Activated CD8-positive, alpha-beta T cell treated with anti-CD3 and anti-CD28 coated beads for 36 hours (primary cell): Measurements from ENCODE around the gene EEIG1. TPM values are rescaled to one million over a fixed set of nuclear protein-coding genes. Genes with fewer than 3 reads are reported as not detected.
"Not testable (repeated sequence)": the region's sequence is repeated elsewhere in the genome, so short reads cannot be mapped to it uniquely, and the experiment has no call there.

ENCODE experiments used
- ATAC-seq: fragments of 200-7000 bp; cut with Tn5 transposase; one replicate; pipeline ENCODE4 v1.10.0; 2021; ENCODE audit warnings: mild to moderate bottlenecking, moderate library complexity
- CTCF ChIA-PET: fragments of 350-600 bp; sonication (Branson Sonifier 250); formaldehyde crosslinking; loops from one replicate; lab custom pipeline; 2021; ENCODE audit warnings: antibody characterized with exemption; lab: Charles Lee
- POLR2A ChIA-PET: fragments of 350-600 bp; sonication (Branson Sonifier 250); formaldehyde crosslinking; loops from one replicate; lab custom pipeline; 2021; ENCODE audit warnings: antibody characterized with exemption; lab: Charles Lee
- DNase-seq: peaks from one replicate; pipeline ENCODE4 v3.0.0-alpha.2; 2020
- H3K27ac Mint-ChIP-seq: one replicate; pipeline ENCODE4 v1.8.0; 2021; ENCODE audit warnings: mild to moderate bottlenecking, mixed read lengths
- H3K27me3 Mint-ChIP-seq: one replicate; pipeline ENCODE4 v1.8.0; 2021; ENCODE audit warnings: mixed read lengths
- H3K36me3 Mint-ChIP-seq: one replicate; pipeline ENCODE4 v1.8.0; 2021; ENCODE audit warnings: low read depth, mixed read lengths
- H3K4me1 Mint-ChIP-seq: one replicate; pipeline ENCODE4 v1.8.0; 2021; ENCODE audit warnings: low read depth, mixed read lengths
- H3K4me3 Mint-ChIP-seq: one replicate; pipeline ENCODE4 v1.8.0; 2021; ENCODE audit warnings: mild to moderate bottlenecking, moderate library complexity, mixed read lengths
- H3K9me3 Mint-ChIP-seq: one replicate; pipeline ENCODE4 v1.8.0; 2021; ENCODE audit warnings: mixed read lengths
- CTCF ChIP-seq: fragments of 200-600 bp; IDR thresholded peaks from one replicate; pipeline ENCODE4 v1.8.0; 2022; ENCODE audit warnings: antibody characterized with exemption, mild to moderate bottlenecking
- intact Hi-C: fragments of 100-400 bp; cut with micrococcal nuclease; formaldehyde crosslinking; loops from one replicate; pipeline ENCODE4 v1.10.0; 2022
- total RNA-seq, 2 experiments: library from RNA; stranded (reverse); gene quantifications; one replicate each; pipeline ENCODE4 v1.2.3, GENCODE V29; 2021

Gene EEIG1
- total RNA-seq, 2 experiments from 2014 or later: 79.7 to 81.5 TPM

GRCh38 chr9:128025736-128026135 is 44.9 kb upstream of the EEIG1 start:
- POLR2A ChIA-PET: interaction anchor here (0.9 to 4.5 kb wide), 15 partner anchors 9 to 89 kb away, joined by 3 to 85 read pairs (median 5); partner anchors contain the start of genes DPM2 and EEIG1
- Mint-ChIP-seq H3K9me3 (no peaks in the 10 kb centered on the region), H3K36me3 (no peaks in the 10 kb centered on the region), H3K27ac (peak overlapping the region; percentile 98), H3K4me3 (peak overlapping the region; percentile 65), H3K27me3 (no peaks in the 10 kb centered on the region), H3K4me1 (peaks cover 83% of the 10 kb centered on the region)
- DNase-seq (no peak), ATAC-seq (no peak)
- no peak for TF ChIP-seq CTCF
- intact Hi-C loops: loop anchor here (2.0 to 5.0 kb wide), 4 partner anchors 19 to 68 kb away; partner anchors contain the start of genes NAIF1 and SLC25A25
- CTCF ChIA-PET: interaction anchor here (0.8 to 24.9 kb wide), 4 partner anchors 9 to 291 kb away, joined by 3 to 631 read pairs (median 16); partner anchors contain the start of gene TOR2A

- no peaks in the 10 kb centered on the region for H3K27me3 Mint-ChIP-seq
- ATAC-seq (no peak), DNase-seq (no peak)
- POLR2A ChIA-PET: interaction anchor here (0.6 to 4.5 kb wide), 12 partner anchors 9 to 101 kb away, joined by 3 to 85 read pairs (median 4); partner anchors contain the start of genes DPM2 and EEIG1
- CTCF ChIA-PET: interaction anchor here (0.6 to 24.9 kb wide), 4 partner anchors 10 to 92 kb away, joined by 4 to 631 read pairs (median 16); no protein-coding TSS in a partner anchor
- no peaks in the 10 kb centered on the region for H3K36me3 Mint-ChIP-seq
- peak overlapping the region; percentile 98 for H3K27ac Mint-ChIP-seq
- peak overlapping the region; percentile 65 for H3K4me3 Mint-ChIP-seq
- intact Hi-C loops: loop anchor here (5.0 kb wide), 2 partner anchors 42 to 68 kb away; partner anchors contain the start of genes NAIF1 and SLC25A25
- no peak for TF ChIP-seq CTCF
- H3K4me1 Mint-ChIP-seq: peaks cover 83% of the 10 kb centered on the region
- no peaks in the 10 kb centered on the region for H3K9me3 Mint-ChIP-seq
Observed at GRCh38 chr9:128024761-128025308, 44.0 kb upstream of the EEIG1 start.

DNA sequence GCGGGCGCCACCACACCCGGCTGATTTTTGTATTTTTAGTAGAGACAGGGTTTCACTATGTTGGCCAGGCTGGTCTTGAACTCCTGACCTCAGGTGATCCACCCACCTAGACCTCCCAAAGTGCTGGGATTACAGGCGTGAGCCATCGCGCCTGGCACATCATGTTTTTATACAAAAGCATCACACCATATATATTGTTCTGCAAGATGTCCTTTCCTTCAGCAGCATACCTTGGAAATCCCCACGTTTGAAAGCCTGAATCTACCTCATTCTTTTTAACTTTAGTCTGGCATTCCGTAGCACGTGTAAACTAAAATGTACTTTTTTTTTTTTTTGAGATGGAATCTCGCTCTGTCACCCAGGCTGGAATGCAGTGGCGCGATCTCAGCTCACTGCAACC is 42.9 kb upstream of the EEIG1 start:
- CTCF ChIA-PET: interaction anchor here (1.5 to 24.9 kb wide), 2 partner anchors 40 to 71 kb away, joined by 4 to 631 read pairs; no protein-coding TSS in a partner anchor
- H3K4me3 Mint-ChIP-seq, intact Hi-C loops, H3K36me3 Mint-ChIP-seq, DNase-seq, H3K27me3 Mint-ChIP-seq, H3K9me3 Mint-ChIP-seq, ATAC-seq: not testable (repeated sequence)
- peak overlapping the region; percentile 1 for H3K27ac Mint-ChIP-seq
- POLR2A ChIA-PET: interaction anchor here (1.9 to 4.5 kb wide), 3 partner anchors 43 to 82 kb away, joined by 5 to 85 read pairs (median 28); partner anchors contain the start of gene EEIG1
- peaks cover 78% of the 10 kb centered on the region for H3K4me1 Mint-ChIP-seq

DNA sequence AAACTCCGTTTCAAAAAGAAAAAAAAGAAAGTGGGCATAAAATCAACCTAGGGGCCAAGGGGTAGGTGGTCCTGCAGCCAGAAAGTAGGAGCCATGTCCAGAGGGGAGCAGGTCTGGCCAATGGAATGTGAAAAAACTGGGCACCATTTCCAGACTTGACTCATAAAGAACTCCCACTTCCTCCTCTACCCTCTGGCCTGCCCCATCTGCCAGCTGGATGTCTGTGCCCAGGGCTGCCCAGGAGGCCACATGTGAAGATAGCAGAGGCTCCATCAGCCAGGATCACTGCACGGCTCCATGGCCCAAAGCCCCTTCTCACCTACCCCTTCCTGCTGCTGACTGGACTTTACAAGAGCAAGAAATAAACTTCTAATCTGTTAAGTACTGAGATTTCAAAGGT is 42.1 kb upstream of the EEIG1 start:
- no peak overlapping the region for H3K4me3 Mint-ChIP-seq
- H3K9me3 Mint-ChIP-seq: no peaks in the 10 kb centered on the region
- intact Hi-C loops: no loop called here
- ChIA-PET POLR2A (no interaction called here), CTCF (interaction anchor here (4.4 to 24.9 kb wide), 2 partner anchors 12 to 70 kb away, joined by 20 to 631 read pairs; no protein-coding TSS in a partner anchor)
- ATAC-seq: no peak
- peaks cover 73% of the 10 kb centered on the region for H3K4me1 Mint-ChIP-seq
- no peaks in the 10 kb centered on the region for H3K36me3 Mint-ChIP-seq
- no peak for DNase-seq
- H3K27me3 Mint-ChIP-seq: no peaks in the 10 kb centered on the region
- no peak for TF ChIP-seq CTCF
- peak overlapping the region; percentile 59 for H3K27ac Mint-ChIP-seq

DNA sequence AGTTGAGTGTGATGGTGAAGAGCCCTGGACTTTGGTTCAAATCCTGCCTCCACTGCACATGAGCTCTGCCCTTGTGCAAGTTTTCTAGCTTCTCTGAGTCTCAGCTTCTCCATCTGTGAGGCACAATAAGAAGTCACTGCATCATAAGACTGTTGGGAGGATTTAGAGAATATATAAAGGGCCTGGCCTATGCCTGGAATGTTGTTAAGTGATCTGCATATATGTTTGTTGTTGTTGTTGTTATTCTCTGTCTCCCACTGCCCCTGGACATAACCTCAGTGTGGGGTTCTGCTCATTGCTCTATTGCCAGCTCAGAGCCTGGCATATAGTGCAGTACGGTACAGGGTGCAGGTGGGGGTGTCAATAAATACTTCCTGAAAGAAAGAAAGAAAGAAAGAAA is 40.3 kb upstream of the EEIG1 start:
- peaks cover 56% of the 10 kb centered on the region for H3K4me1 Mint-ChIP-seq
- ATAC-seq: no peak
- H3K4me3 Mint-ChIP-seq: no peak overlapping the region
- CTCF ChIA-PET: interaction anchor here (1.3 to 24.9 kb wide), 5 partner anchors 14 to 97 kb away, joined by 4 to 631 read pairs (median 6); no protein-coding TSS in a partner anchor
- POLR2A ChIA-PET: interaction anchor here (1.2 to 1.6 kb wide), 4 partner anchors 14 to 40 kb away, joined by 3 to 6 read pairs (median 4); partner anchors contain the start of gene EEIG1
- H3K27me3 Mint-ChIP-seq: no peaks in the 10 kb centered on the region
- no peaks in the 10 kb centered on the region for H3K36me3 Mint-ChIP-seq
- no peak for DNase-seq
- no peaks in the 10 kb centered on the region for H3K9me3 Mint-ChIP-seq
- H3K27ac Mint-ChIP-seq: peak overlapping the region; percentile 8
- intact Hi-C loops: no loop called here
- no peak for TF ChIP-seq CTCF
